SK-N-SH (cell line): ENCODE results near the gene CCDC112. TPM values are rescaled to one million over a fixed set of nuclear protein-coding genes. Genes with fewer than 3 reads are reported as not detected.
A peak's percentile ranks its signal among the peaks of the same experiment; 100 is the strongest.

ENCODE experiments used
- CTCF ChIA-PET: fragments of 300-600, 350-600 bp; formaldehyde crosslinking; extraction: SDS; loops from one replicate; lab custom pipeline; 2021; lab: Yijun Ruan, JAX
- POLR2A ChIA-PET: fragments of 350-600 bp; sonication (Branson Sonifier 250); formaldehyde crosslinking; extraction: SDS; loops from one replicate; lab custom pipeline; 2020; ENCODE audit warnings: antibody characterized with exemption, inconsistent platforms; lab: Yijun Ruan, JAX
- DNase-seq: peaks from one replicate; pipeline ENCODE4 v3.0.0; 2012
- H2AFZ ChIP-seq: fragments of 200-600 bp; sonication (generic); 2 replicates; pipeline ENCODE4 v1.8.1; 2016; ENCODE audit warnings: antibody characterized with exemption, mild to moderate bottlenecking, low read depth
- H3F3A ChIP-seq: fragments of 200-600 bp; sonication (generic); replicated peaks from 2 replicates; pipeline ENCODE3; 2016; ENCODE audit warnings: antibody characterized with exemption, mild to moderate bottlenecking; ENCODE audit not compliant: insufficient read depth
- H3K27ac ChIP-seq, 2 experiments: fragments of 200-500 bp in 1 of 2; fragments of 200-600 bp in 1 of 2; sonication (Bioruptor generic) in 1 of 2; sonication (generic), shearing (Covaris generic) in 1 of 2; 2 replicates each; pipeline versions ENCODE4 v1.5.1 to v1.6.1; 2014 to 2016; ENCODE audit warnings: low read depth in 2 of 2, inconsistent platforms in 1 of 2, low read length in 1 of 2, mild to moderate bottlenecking in 1 of 2, mixed read lengths in 1 of 2
- H3K27me3 ChIP-seq: fragments of 200-600 bp; sonication (generic), shearing (Covaris generic); 2 replicates; pipeline ENCODE4 v1.6.1; 2016; ENCODE audit warnings: mixed run types; ENCODE audit not compliant: insufficient read depth
- H3K36me3 ChIP-seq, 2 experiments: fragments of 200-500 bp in 1 of 2; fragments of 200-600 bp in 1 of 2; sonication (Bioruptor generic) in 1 of 2; sonication (generic) in 1 of 2; replicated peaks in 1 of 2; 2 replicates each; pipeline versions ENCODE3 to v1.5.1; 2014 to 2016; ENCODE audit warnings: low read length in 1 of 2, mild to moderate bottlenecking in 1 of 2; ENCODE audit not compliant: insufficient read depth in 2 of 2, control insufficient read depth in 1 of 2
- H3K4me1 ChIP-seq, 2 experiments: fragments of 200-500 bp in 1 of 2; fragments of 200-600 bp in 1 of 2; sonication (Bioruptor generic) in 1 of 2; sonication (generic), shearing (Covaris generic) in 1 of 2; 2 replicates each; pipeline versions ENCODE4 v1.5.1 to v1.6.1; 2014 to 2016; ENCODE audit warnings: low read depth in 1 of 2, low read length in 1 of 2, mixed run types in 1 of 2; ENCODE audit not compliant: insufficient read depth in 2 of 2, control insufficient read depth in 1 of 2
- H3K4me2 ChIP-seq: fragments of 200-600 bp; sonication (generic), shearing (Covaris generic); 2 replicates; pipeline ENCODE4 v1.6.1; 2017; ENCODE audit warnings: mixed run types
- H3K4me3 ChIP-seq, 2 experiments: fragments of 200-500 bp in 1 of 2; fragments of 200-600 bp in 1 of 2; sonication (Bioruptor generic) in 1 of 2; sonication (generic), shearing (Covaris generic) in 1 of 2; 2 replicates each; pipeline versions ENCODE4 v1.5.1 to v1.8.1; 2014 to 2016; ENCODE audit warnings: low read depth in 2 of 2, inconsistent platforms in 1 of 2, low read length in 1 of 2, mild to moderate bottlenecking in 1 of 2, mixed read lengths in 1 of 2, moderate library complexity in 1 of 2
- H3K79me2 ChIP-seq: fragments of 200-600 bp; sonication (generic); 2 replicates; pipeline ENCODE4 v1.8.1; 2017; ENCODE audit warnings: mild to moderate bottlenecking; ENCODE audit not compliant: insufficient read depth
- H3K9ac ChIP-seq: fragments of 200-600 bp; sonication (generic); 2 replicates; pipeline ENCODE4 v1.6.1; 2017; ENCODE audit warnings: mixed run types
- H3K9me2 ChIP-seq: fragments of 200-600 bp; sonication (generic); 2 replicates; pipeline ENCODE4 v1.6.1; 2017; ENCODE audit warnings: mixed run types
- H3K9me3 ChIP-seq: fragments of 200-600 bp; sonication (generic); 2 replicates; pipeline ENCODE4 v1.6.1; 2017; ENCODE audit warnings: mixed run types, mild to moderate bottlenecking, moderate library complexity
- H4K20me1 ChIP-seq: fragments of 200-600 bp; sonication (generic); 2 replicates; pipeline ENCODE4 v1.6.1; 2017; ENCODE audit warnings: mild to moderate bottlenecking, mixed run types; ENCODE audit not compliant: insufficient read depth
- EZH2phosphoT487 ChIP-seq: fragments of 200-600 bp; sonication (generic); IDR thresholded peaks from 2 replicates; pipeline ENCODE4 v1.6.1; 2017; ENCODE audit warnings: low read depth, mixed run types, mild to moderate bottlenecking, antibody characterized with exemption, moderate library complexity, borderline replicate concordance
- FOXJ3 ChIP-seq: sonication (generic); formaldehyde crosslinking; IDR thresholded peaks from 2 replicates; pipeline ENCODE4 v1.5.1; 2020; ENCODE audit warnings: mild to moderate bottlenecking, missing genetic modification reagents
- GATA2 ChIP-seq: sonication (generic); formaldehyde crosslinking; IDR thresholded peaks from 2 replicates; pipeline ENCODE4 v1.5.0; 2020; ENCODE audit warnings: mild to moderate bottlenecking, missing genetic modification reagents
- JUND ChIP-seq: IDR thresholded peaks from 2 replicates; pipeline ENCODE4 v1.4.0; 2012
- MXI1 ChIP-seq: IDR thresholded peaks from 2 replicates; pipeline ENCODE4 v1.6.1; 2012; ENCODE audit warnings: mild to moderate bottlenecking, low read depth, low read length, improper control_type of control experiment
- NRF1 ChIP-seq: IDR thresholded peaks from 2 replicates; pipeline ENCODE4 v1.6.1; 2012; ENCODE audit warnings: low read depth, mild to moderate bottlenecking, low read length
- RAD21 ChIP-seq: IDR thresholded peaks from 2 replicates; pipeline ENCODE4 v1.6.1; 2012; ENCODE audit warnings: mild to moderate bottlenecking, low read length
- RXRA ChIP-seq: IDR thresholded peaks from 2 replicates; pipeline ENCODE4 v1.4.0; 2012; ENCODE audit warnings: low read depth, mild to moderate bottlenecking, borderline replicate concordance
- TAF1 ChIP-seq: IDR thresholded peaks from 2 replicates; pipeline ENCODE4 v1.6.1; 2012; ENCODE audit warnings: low read depth, mild to moderate bottlenecking, low read length, moderate library complexity, borderline replicate concordance
- TEAD4 ChIP-seq: IDR thresholded peaks from 2 replicates; pipeline ENCODE4 v1.4.0; 2012; ENCODE audit warnings: mild to moderate bottlenecking, borderline replicate concordance; ENCODE audit not compliant: insufficient read depth
- YY1 ChIP-seq: IDR thresholded peaks from 2 replicates; pipeline ENCODE4 v1.4.0; 2012; ENCODE audit warnings: low read depth, mild to moderate bottlenecking
- WGBS: methylation state at CpG from one replicate; pipeline ENCODE4 v1.1.6; 2017; ENCODE audit warnings: low lambda C conversion rate; 5-methylcytosine and 5-hydroxymethylcytosine counted together
- polyA plus RNA-seq, 3 experiments: library from polyadenylated mRNA; depleted of rRNA; stranded (reverse); fragments of >200 nt; gene quantifications; 2 replicates each; pipeline ENCODE4 v1.2.3, GENCODE V29; 2012
- TF ChIP-seq, protein P1 (sequence below): IDR thresholded peaks from 2 replicates; pipeline ENCODE4 v1.4.0; 2012; ENCODE audit warnings: low read depth
- TF ChIP-seq, protein P2 (sequence below): fragments of 200-600 bp; sonication (generic); IDR thresholded peaks from 2 replicates; pipeline ENCODE4 v1.6.1; 2017; ENCODE audit warnings: antibody characterized with exemption, mild to moderate bottlenecking, moderate library complexity
- TF ChIP-seq, protein P3 (sequence below): fragments of 150-350 bp; IDR thresholded peaks from 2 replicates; pipeline ENCODE4 v1.6.1; 2017; ENCODE audit warnings: antibody characterized with exemption, low read length, low read depth, borderline replicate concordance

The CCDC112 gene
- polyA plus RNA-seq, 1 of the 3 experiments (the other 2 are of a cell fraction), result 2.3 TPM

DNA sequence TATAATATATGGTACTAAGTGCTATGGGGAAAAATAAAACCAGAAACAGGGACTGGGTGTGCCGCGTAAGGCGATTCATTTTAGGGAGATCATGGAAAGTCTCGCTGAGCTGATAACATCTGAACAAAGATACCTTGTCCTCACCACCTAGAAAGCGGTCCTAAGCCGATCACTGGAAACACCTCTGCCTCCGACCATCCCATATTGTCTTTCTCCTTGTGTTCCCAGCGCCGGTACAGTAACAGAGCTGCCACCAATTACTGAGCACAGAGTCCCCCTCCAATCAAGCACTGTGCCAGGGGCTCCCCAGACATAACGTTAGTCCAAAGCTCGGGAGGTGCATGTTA lies 704 bp downstream of the CCDC112 start:
- H3K4me1 ChIP-seq, result peaks cover 0 to 4% of the 10 kb centered on the region in 2 experiments; a peak in 2 of 4 replicates
- H4K20me1 ChIP-seq, result no peaks in the 10 kb centered on the region
- TF ChIP-seq, protein P1, sequence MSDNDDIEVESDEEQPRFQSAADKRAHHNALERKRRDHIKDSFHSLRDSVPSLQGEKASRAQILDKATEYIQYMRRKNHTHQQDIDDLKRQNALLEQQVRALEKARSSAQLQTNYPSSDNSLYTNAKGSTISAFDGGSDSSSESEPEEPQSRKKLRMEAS, result no peak
- TF ChIP-seq, protein P2, sequence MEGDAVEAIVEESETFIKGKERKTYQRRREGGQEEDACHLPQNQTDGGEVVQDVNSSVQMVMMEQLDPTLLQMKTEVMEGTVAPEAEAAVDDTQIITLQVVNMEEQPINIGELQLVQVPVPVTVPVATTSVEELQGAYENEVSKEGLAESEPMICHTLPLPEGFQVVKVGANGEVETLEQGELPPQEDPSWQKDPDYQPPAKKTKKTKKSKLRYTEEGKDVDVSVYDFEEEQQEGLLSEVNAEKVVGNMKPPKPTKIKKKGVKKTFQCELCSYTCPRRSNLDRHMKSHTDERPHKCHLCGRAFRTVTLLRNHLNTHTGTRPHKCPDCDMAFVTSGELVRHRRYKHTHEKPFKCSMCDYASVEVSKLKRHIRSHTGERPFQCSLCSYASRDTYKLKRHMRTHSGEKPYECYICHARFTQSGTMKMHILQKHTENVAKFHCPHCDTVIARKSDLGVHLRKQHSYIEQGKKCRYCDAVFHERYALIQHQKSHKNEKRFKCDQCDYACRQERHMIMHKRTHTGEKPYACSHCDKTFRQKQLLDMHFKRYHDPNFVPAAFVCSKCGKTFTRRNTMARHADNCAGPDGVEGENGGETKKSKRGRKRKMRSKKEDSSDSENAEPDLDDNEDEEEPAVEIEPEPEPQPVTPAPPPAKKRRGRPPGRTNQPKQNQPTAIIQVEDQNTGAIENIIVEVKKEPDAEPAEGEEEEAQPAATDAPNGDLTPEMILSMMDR, result no peak
- TF ChIP-seq TEAD4 (no peak), JUND (no peak), GATA2 (CRISPR knock-in tag) (no peak), FOXJ3 (CRISPR knock-in tag) (no peak)
- CTCF ChIA-PET, result interaction anchor here (0.7 to 3.5 kb wide), 5 partner anchors 12 to 290 kb away, joined by 3 to 20 read pairs (median 3); partner anchors contain the start of gene PGGT1B
- no peak for DNase-seq
- peak overlapping the region; percentile 17 to 83; a peak in 3 of 4 replicates for H3K27ac ChIP-seq
- H3K9ac ChIP-seq, result peak overlapping the region; percentile 69; the same call in 1 of the 2 replicates
- H3K9me2 ChIP-seq, result no peaks in the 10 kb centered on the region
- H3K36me3 ChIP-seq, result peaks cover 0 to 10% of the 10 kb centered on the region in 2 experiments
- peak overlapping the region; percentile 85 for H3K4me2 ChIP-seq
- WGBS, result 5% methylated on average over 11 of the region's 11 CpGs
- no peaks in the 10 kb centered on the region for H3K27me3 ChIP-seq
- H2AFZ ChIP-seq, result peak overlapping the region; percentile 89
- H3F3A ChIP-seq, result peaks cover 9% of the 10 kb centered on the region
- peak overlapping the region; percentile 79 to 88 for H3K4me3 ChIP-seq
- H3K79me2 ChIP-seq, result peaks cover 32% of the 10 kb centered on the region
- POLR2A ChIA-PET, result interaction anchor here (0.6 to 2.0 kb wide), 5 partner anchors 30 to 942 kb away, joined by 3 to 9 read pairs (median 3); partner anchors contain the start of gene FEM1C
- H3K9me3 ChIP-seq, result no peaks in the 10 kb centered on the region

DNA sequence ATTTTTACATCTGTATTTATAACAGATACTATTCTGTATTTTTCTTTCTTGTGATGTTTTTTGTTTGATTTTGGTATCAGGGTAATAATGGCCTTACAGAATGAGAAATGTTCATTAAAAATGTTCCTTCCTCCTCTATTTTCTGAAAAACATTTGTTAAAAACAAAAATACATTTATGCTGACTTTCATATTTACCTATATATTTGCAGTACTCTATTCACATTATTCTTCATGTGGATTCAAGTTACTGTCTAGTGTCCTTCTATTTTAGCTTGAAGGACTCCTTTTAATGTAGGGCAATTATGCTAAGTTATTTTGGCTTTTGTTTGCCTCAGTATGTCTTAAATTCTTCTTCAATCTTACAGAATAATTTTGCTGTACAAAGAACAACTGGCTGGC lies 5.1 kb downstream of the CCDC112 start:
- Histone ChIP-seq H3K27me3 (no peaks in the 10 kb centered on the region), H3K79me2 (peaks cover 50% of the 10 kb centered on the region), H3K4me1 (peaks cover 0 to 4% of the 10 kb centered on the region in 2 experiments; a peak in 2 of 4 replicates), H3K36me3 (peaks cover 0 to 10% of the 10 kb centered on the region in 2 experiments), H3K9ac (no peak overlapping the region), H3F3A (no peaks in the 10 kb centered on the region), H3K9me3 (no peaks in the 10 kb centered on the region), H3K4me3 (no peak overlapping the region), H2AFZ (no peak overlapping the region), H3K27ac (no peak overlapping the region), H3K9me2 (no peaks in the 10 kb centered on the region)
- POLR2A ChIA-PET, result no interaction called here
- TF ChIP-seq TAF1, result no peak
- TF ChIP-seq MXI1, result no peak
- no peak for TF ChIP-seq NRF1
- TF ChIP-seq FOXJ3 (CRISPR knock-in tag), result no peak
- TF ChIP-seq RAD21, result no peak
- TF ChIP-seq YY1, result no peak
- no peak for TF ChIP-seq TEAD4
- no peak for TF ChIP-seq RXRA
- TF ChIP-seq EZH2phosphoT487, result no peak
- TF ChIP-seq, protein P3, sequence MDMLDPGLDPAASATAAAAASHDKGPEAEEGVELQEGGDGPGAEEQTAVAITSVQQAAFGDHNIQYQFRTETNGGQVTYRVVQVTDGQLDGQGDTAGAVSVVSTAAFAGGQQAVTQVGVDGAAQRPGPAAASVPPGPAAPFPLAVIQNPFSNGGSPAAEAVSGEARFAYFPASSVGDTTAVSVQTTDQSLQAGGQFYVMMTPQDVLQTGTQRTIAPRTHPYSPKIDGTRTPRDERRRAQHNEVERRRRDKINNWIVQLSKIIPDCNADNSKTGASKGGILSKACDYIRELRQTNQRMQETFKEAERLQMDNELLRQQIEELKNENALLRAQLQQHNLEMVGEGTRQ, result no peak
- TF ChIP-seq, all 33 proteins: peak for 0
- H3K4me2 ChIP-seq, result no peak overlapping the region
- CTCF ChIA-PET, result interaction anchor here (1.2 kb wide), 1 partner anchor 112 kb away, joined by 3 read pairs; no protein-coding TSS in a partner anchor
- DNase-seq, result no peak
- H4K20me1 ChIP-seq, result no peaks in the 10 kb centered on the region
